IMR-90 (cell line): ENCODE data around the gene PSMD9. TPM values are rescaled to one million over a fixed set of nuclear protein-coding genes. Genes with fewer than 3 reads are reported as not detected.

ENCODE experiments used
- ATAC-seq: fragments of 200-7000 bp; cut with Tn5 transposase; 2 replicates; pipeline ENCODE4 v1.9.1; 2020; ENCODE audit warnings: low read depth, mild to moderate bottlenecking, moderate library complexity
- BruUV-seq: library from RNA; stranded (reverse); fragments of 400-500 nt; replicated peaks from 2 replicates; lab custom pipeline; 2021; lab: Mats Ljungman, UMichigan
- CTCF ChIA-PET: fragments of 300-600 bp; formaldehyde crosslinking; extraction: SDS; loops from one replicate; lab custom pipeline; 2021; ENCODE audit warnings: antibody characterized with exemption; lab: Yijun Ruan, JAX
- POLR2A ChIA-PET: fragments of 300-600 bp; sonication (Branson Sonifier 250); formaldehyde crosslinking; loops from one replicate; lab custom pipeline; 2022; ENCODE audit warnings: antibody characterized with exemption; ENCODE audit not compliant: unreplicated experiment; lab: Charles Lee
- DNase-seq: peaks from one replicate; pipeline ENCODE4 v3.0.0; 2013
- H2AFZ ChIP-seq: replicated peaks from 2 replicates; pipeline ENCODE3; 2013; ENCODE audit warnings: low read length, mild to moderate bottlenecking; ENCODE audit not compliant: poor library complexity
- H2AK5ac ChIP-seq: 2 replicates; pipeline ENCODE4 v1.6.1; 2013; ENCODE audit warnings: low read depth, low read length, inconsistent platforms
- H2AK9ac ChIP-seq: replicated peaks from 2 replicates; pipeline ENCODE3; 2013; ENCODE audit warnings: mild to moderate bottlenecking, low read depth, low read length, moderate library complexity; ENCODE audit not compliant: poor library complexity
- H2BK120ac ChIP-seq: 2 replicates; pipeline ENCODE4 v1.6.1; 2013; ENCODE audit warnings: low read depth, low read length, inconsistent platforms
- H2BK15ac ChIP-seq: 3 replicates; pipeline ENCODE4 v1.6.1; 2013; ENCODE audit warnings: low read depth, low read length, inconsistent platforms
- H2BK20ac ChIP-seq: 2 replicates; pipeline ENCODE4 v1.6.1; 2013; ENCODE audit warnings: low read depth, mild to moderate bottlenecking, inconsistent platforms, low read length, moderate library complexity
- H2BK5ac ChIP-seq: 2 replicates; pipeline ENCODE4 v1.6.1; 2013; ENCODE audit warnings: mild to moderate bottlenecking, low read depth, low read length, inconsistent platforms; ENCODE audit not compliant: poor library complexity, severe bottlenecking
- H3K14ac ChIP-seq: replicated peaks from 2 replicates; pipeline ENCODE4 v1.6.1; 2013; ENCODE audit warnings: low read depth, low read length, inconsistent platforms
- H3K18ac ChIP-seq: 2 replicates; pipeline ENCODE4 v1.6.1; 2013; ENCODE audit warnings: low read depth, low read length, control low read depth
- H3K23ac ChIP-seq: 2 replicates; pipeline ENCODE4 v1.6.1; 2013; ENCODE audit warnings: low read depth, low read length, inconsistent platforms
- H3K27ac ChIP-seq: 2 replicates; pipeline ENCODE4 v1.5.1; 2013; ENCODE audit warnings: mild to moderate bottlenecking, control low read depth, low read length; ENCODE audit not compliant: insufficient read depth
- H3K27me3 ChIP-seq: 2 replicates; pipeline ENCODE4 v1.6.1; 2013; ENCODE audit warnings: low read length; ENCODE audit not compliant: control insufficient read depth, insufficient read depth
- H3K36me3 ChIP-seq: 2 replicates; pipeline ENCODE4 v1.6.1; 2013; ENCODE audit warnings: low read length, mixed read lengths; ENCODE audit not compliant: control insufficient read depth, insufficient read depth
- H3K4ac ChIP-seq: 2 replicates; pipeline ENCODE4 v1.6.1; 2013; ENCODE audit warnings: low read depth, low read length, inconsistent platforms
- H3K4me1 ChIP-seq: 2 replicates; pipeline ENCODE4 v1.6.1; 2013; ENCODE audit warnings: low read length, mixed read lengths; ENCODE audit not compliant: control insufficient read depth, insufficient read depth
- H3K4me2 ChIP-seq: 2 replicates; pipeline ENCODE4 v1.6.1; 2013; ENCODE audit warnings: low read depth, mild to moderate bottlenecking, control low read depth, low read length, moderate library complexity
- H3K4me3 ChIP-seq: 2 replicates; pipeline ENCODE4 v1.5.1; 2013; ENCODE audit warnings: low read depth, mild to moderate bottlenecking, control low read depth, low read length, moderate library complexity; ENCODE audit not compliant: insufficient read depth
- H3K56ac ChIP-seq: 2 replicates; pipeline ENCODE4 v1.6.1; 2013; ENCODE audit warnings: low read length, inconsistent platforms; ENCODE audit not compliant: insufficient read depth; ENCODE audit errors: extremely low read depth
- H3K79me1 ChIP-seq, 2 experiments: 2 replicates each; pipeline ENCODE4 v1.6.1; 2013; ENCODE audit warnings: low read length in 2 of 2, inconsistent platforms in 1 of 2, low read depth in 1 of 2
- H3K9ac ChIP-seq: 2 replicates; pipeline ENCODE4 v1.6.1; 2013; ENCODE audit warnings: low read depth, low read length, control low read depth
- H3K9me1 ChIP-seq: 2 replicates; pipeline ENCODE4 v1.6.1; 2013; ENCODE audit warnings: low read length, inconsistent platforms; ENCODE audit not compliant: insufficient read depth
- H3K9me3 ChIP-seq: 2 replicates; pipeline ENCODE4 v1.6.1; 2013; ENCODE audit warnings: low read length; ENCODE audit not compliant: control insufficient read depth, insufficient read depth
- H4K20me1 ChIP-seq: 2 replicates; pipeline ENCODE4 v1.6.1; 2013; ENCODE audit warnings: low read length, inconsistent platforms; ENCODE audit not compliant: insufficient read depth
- H4K5ac ChIP-seq: 2 replicates; pipeline ENCODE4 v1.6.1; 2013; ENCODE audit warnings: mild to moderate bottlenecking, low read depth, low read length, control low read depth
- H4K8ac ChIP-seq, 2 experiments: 2 replicates each; pipeline ENCODE4 v1.6.1; 2013; ENCODE audit warnings: low read depth in 2 of 2, low read length in 2 of 2, control low read depth in 1 of 2, inconsistent platforms in 1 of 2
- H4K91ac ChIP-seq: 2 replicates; pipeline ENCODE4 v1.6.1; 2013; ENCODE audit warnings: low read depth, low read length, inconsistent platforms; ENCODE audit not compliant: insufficient read depth
- BHLHE40 ChIP-seq: fragments of 150-350 bp; IDR thresholded peaks from 2 replicates; pipeline ENCODE4 v1.6.1; 2016; ENCODE audit warnings: mild to moderate bottlenecking, low read depth, low read length
- CEBPB ChIP-seq: IDR thresholded peaks from 2 replicates; pipeline ENCODE4 v1.6.1; 2012; ENCODE audit warnings: low read depth, low read length, improper control_type of control experiment
- FOS ChIP-seq: fragments of 150-350 bp; IDR thresholded peaks from 2 replicates; pipeline ENCODE4 v1.6.1; 2016; ENCODE audit warnings: low read depth, low read length
- MAFK ChIP-seq: IDR thresholded peaks from 2 replicates; pipeline ENCODE4 v1.6.1; 2012; ENCODE audit warnings: low read depth, low read length, improper control_type of control experiment
- MAZ ChIP-seq: IDR thresholded peaks from 2 replicates; pipeline ENCODE4 v1.6.1; 2012; ENCODE audit warnings: low read depth, mild to moderate bottlenecking, low read length, improper control_type of control experiment, moderate library complexity, borderline replicate concordance
- MXI1 ChIP-seq: IDR thresholded peaks from 2 replicates; pipeline ENCODE4 v1.6.1; 2012; ENCODE audit warnings: low read depth, mild to moderate bottlenecking, low read length, moderate library complexity, borderline replicate concordance
- POLR2A ChIP-seq: IDR thresholded peaks from 2 replicates; pipeline ENCODE4 v1.6.1; 2012; ENCODE audit warnings: mild to moderate bottlenecking, low read depth, low read length
- RAD21 ChIP-seq: IDR thresholded peaks from 2 replicates; pipeline ENCODE4 v1.6.1; 2012; ENCODE audit warnings: low read length, improper control_type of control experiment
- RCOR1 ChIP-seq: IDR thresholded peaks from 2 replicates; pipeline ENCODE4 v1.6.1; 2012; ENCODE audit warnings: mild to moderate bottlenecking, low read length, improper control_type of control experiment; ENCODE audit not compliant: insufficient replicate concordance
- SMC3 ChIP-seq: fragments of 150-350 bp; IDR thresholded peaks from 2 replicates; pipeline ENCODE4 v1.6.1; 2016; ENCODE audit warnings: low read depth, mild to moderate bottlenecking, antibody characterized with exemption, low read length, moderate library complexity
- WGBS, 2 experiments: methylation state at CpG; one replicate each; pipeline versions ENCODE4 v1.1.5 to v1.1.7; 2013; ENCODE audit warnings: missing lambda C conversion rate in 2 of 2; ENCODE audit not compliant: insufficient read length in 1 of 2; ENCODE audit errors: extremely low coverage in 2 of 2; 5-methylcytosine and 5-hydroxymethylcytosine counted together
- dilution Hi-C: fragments of 300-500 bp; cut with HindIII; formaldehyde crosslinking; loops from one replicate; pipeline ENCODE4 v1.14.3; 2018; ENCODE audit warnings: low sequenced_read_pairs; ENCODE audit not compliant: unreplicated experiment
- in situ Hi-C: fragments of 300-500 bp; cut with MboI; formaldehyde crosslinking; loops from 3 replicates; pipeline ENCODE4 v1.14.3; 2019; ENCODE audit warnings: low sequenced_read_pairs, inconsistent platforms, mixed read lengths
- intact Hi-C: fragments of 100-400 bp; cut with micrococcal nuclease; formaldehyde crosslinking; loops from 2 replicates; pipeline ENCODE4 v1.10.0; 2022
- polyA plus RNA-seq, 3 experiments: library from polyadenylated mRNA; depleted of rRNA; stranded (reverse); fragments of >200 nt; gene quantifications; 2 replicates each; pipeline ENCODE4 v1.2.3, GENCODE V29; 2012; ENCODE audit warnings: low replicate concordance in 1 of 3
- total RNA-seq: library from RNA; depleted of rRNA; stranded (reverse); fragments of >200 nt; gene quantifications from 2 replicates; pipeline ENCODE4 v1.2.3, GENCODE V29; 2012
- TF ChIP-seq, protein P1 (sequence below): conservative IDR thresholded peaks from 2 replicates; pipeline ENCODE4 v1.5.1; 2012; ENCODE audit warnings: mild to moderate bottlenecking, low read depth, low read length, improper control_type of control experiment
- TF ChIP-seq, protein P2 (sequence below): fragments of 150-350 bp; IDR thresholded peaks from 2 replicates; pipeline ENCODE4 v1.6.1; 2016; ENCODE audit warnings: low read depth, mild to moderate bottlenecking, low read length, moderate library complexity, borderline replicate concordance
- TF ChIP-seq, protein P3 (sequence below): fragments of 150-350 bp; IDR thresholded peaks from 2 replicates; pipeline ENCODE4 v1.6.1; 2017; ENCODE audit warnings: mild to moderate bottlenecking, antibody characterized with exemption, low read length, low read depth

Gene PSMD9
- total and polyA plus RNA-seq, 2 of the 4 experiments (the other 2 are of a cell fraction), result 135 to 142 TPM

DNA sequence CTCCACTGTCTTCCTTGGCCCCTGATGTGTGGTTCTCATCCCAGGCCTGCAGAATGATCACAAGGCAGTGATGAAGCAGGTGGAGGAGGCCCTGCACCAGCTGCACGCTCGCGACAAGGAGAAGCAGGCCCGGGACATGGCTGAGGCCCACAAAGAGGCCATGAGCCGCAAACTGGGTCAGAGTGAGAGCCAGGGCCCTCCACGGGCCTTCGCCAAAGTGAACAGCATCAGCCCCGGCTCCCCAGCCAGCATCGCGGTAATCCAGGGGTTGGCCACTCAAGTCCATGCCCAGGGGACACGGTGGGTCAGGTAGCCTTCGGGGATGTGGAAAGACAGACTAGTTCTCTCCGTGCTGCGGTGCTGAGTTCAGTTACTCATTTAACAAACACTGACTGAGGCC is 11.0 kb downstream of the PSMD9 start:
- ATAC-seq (no peak), DNase-seq (no peak)
- Histone ChIP-seq H2AK5ac (no peak overlapping the region), H2BK15ac (no peak overlapping the region), H3K9me3 (no peaks in the 10 kb centered on the region), H3K18ac (no peak overlapping the region), H3K9ac (no peak overlapping the region), H4K20me1 (peaks cover 8% of the 10 kb centered on the region), H3K27ac (no peak overlapping the region), H3K9me1 (0 out of 2 replicates have a peak, but pooled peaks cover under 1% of the 10 kb centered on the region), H4K91ac (no peak overlapping the region), H2BK120ac (no peak overlapping the region), H2AFZ (no peak overlapping the region), H4K8ac (no peak overlapping the region), H3K23ac (no peak overlapping the region), H3K79me1 (peaks cover 30 to 56% of the 10 kb centered on the region in 2 experiments), H2BK5ac (no peak overlapping the region), H2AK9ac (no peak overlapping the region), H3K4me1 (peaks cover 1% of the 10 kb centered on the region; the same call in 1 of the 2 replicates), H3K36me3 (peaks cover 57% of the 10 kb centered on the region), H3K4me3 (no peak overlapping the region), H3K4ac (no peak overlapping the region), H2BK20ac (no peak overlapping the region), H3K14ac (no peak overlapping the region), H3K4me2 (no peak overlapping the region), H3K27me3 (no peaks in the 10 kb centered on the region), H4K5ac (no peak overlapping the region), H3K56ac (no peak overlapping the region)
- BruUV-seq, result no TSS peak
- no peak for TF ChIP-seq BHLHE40
- TF ChIP-seq, protein P1, sequence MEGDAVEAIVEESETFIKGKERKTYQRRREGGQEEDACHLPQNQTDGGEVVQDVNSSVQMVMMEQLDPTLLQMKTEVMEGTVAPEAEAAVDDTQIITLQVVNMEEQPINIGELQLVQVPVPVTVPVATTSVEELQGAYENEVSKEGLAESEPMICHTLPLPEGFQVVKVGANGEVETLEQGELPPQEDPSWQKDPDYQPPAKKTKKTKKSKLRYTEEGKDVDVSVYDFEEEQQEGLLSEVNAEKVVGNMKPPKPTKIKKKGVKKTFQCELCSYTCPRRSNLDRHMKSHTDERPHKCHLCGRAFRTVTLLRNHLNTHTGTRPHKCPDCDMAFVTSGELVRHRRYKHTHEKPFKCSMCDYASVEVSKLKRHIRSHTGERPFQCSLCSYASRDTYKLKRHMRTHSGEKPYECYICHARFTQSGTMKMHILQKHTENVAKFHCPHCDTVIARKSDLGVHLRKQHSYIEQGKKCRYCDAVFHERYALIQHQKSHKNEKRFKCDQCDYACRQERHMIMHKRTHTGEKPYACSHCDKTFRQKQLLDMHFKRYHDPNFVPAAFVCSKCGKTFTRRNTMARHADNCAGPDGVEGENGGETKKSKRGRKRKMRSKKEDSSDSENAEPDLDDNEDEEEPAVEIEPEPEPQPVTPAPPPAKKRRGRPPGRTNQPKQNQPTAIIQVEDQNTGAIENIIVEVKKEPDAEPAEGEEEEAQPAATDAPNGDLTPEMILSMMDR, result no peak
- TF ChIP-seq MXI1, result no peak
- no peak for TF ChIP-seq RAD21
- TF ChIP-seq CEBPB, result no peak
- no peak for TF ChIP-seq SMC3
- TF ChIP-seq POLR2A, result no peak
- TF ChIP-seq, protein P2, sequence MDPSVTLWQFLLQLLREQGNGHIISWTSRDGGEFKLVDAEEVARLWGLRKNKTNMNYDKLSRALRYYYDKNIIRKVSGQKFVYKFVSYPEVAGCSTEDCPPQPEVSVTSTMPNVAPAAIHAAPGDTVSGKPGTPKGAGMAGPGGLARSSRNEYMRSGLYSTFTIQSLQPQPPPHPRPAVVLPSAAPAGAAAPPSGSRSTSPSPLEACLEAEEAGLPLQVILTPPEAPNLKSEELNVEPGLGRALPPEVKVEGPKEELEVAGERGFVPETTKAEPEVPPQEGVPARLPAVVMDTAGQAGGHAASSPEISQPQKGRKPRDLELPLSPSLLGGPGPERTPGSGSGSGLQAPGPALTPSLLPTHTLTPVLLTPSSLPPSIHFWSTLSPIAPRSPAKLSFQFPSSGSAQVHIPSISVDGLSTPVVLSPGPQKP, result no peak
- no peak for TF ChIP-seq RCOR1
- TF ChIP-seq FOS, result no peak
- no peak for TF ChIP-seq MAFK
- TF ChIP-seq, protein P3, sequence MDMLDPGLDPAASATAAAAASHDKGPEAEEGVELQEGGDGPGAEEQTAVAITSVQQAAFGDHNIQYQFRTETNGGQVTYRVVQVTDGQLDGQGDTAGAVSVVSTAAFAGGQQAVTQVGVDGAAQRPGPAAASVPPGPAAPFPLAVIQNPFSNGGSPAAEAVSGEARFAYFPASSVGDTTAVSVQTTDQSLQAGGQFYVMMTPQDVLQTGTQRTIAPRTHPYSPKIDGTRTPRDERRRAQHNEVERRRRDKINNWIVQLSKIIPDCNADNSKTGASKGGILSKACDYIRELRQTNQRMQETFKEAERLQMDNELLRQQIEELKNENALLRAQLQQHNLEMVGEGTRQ, result no peak
- TF ChIP-seq MAZ, result no peak
- in situ Hi-C loops (no loop called here), dilution Hi-C loops (no loop called here), intact Hi-C loops (no loop called here)
- ChIA-PET POLR2A (no interaction called here), CTCF (no interaction called here)
- WGBS, 2 experiments, result 100% methylated on average over 4 of the region's 14 CpGs; no CpG with 5 or more reads in 1 of the 2 experiments
